ENCODE results near the gene PLA2G4E.

Gene PLA2G4E

DNA sequence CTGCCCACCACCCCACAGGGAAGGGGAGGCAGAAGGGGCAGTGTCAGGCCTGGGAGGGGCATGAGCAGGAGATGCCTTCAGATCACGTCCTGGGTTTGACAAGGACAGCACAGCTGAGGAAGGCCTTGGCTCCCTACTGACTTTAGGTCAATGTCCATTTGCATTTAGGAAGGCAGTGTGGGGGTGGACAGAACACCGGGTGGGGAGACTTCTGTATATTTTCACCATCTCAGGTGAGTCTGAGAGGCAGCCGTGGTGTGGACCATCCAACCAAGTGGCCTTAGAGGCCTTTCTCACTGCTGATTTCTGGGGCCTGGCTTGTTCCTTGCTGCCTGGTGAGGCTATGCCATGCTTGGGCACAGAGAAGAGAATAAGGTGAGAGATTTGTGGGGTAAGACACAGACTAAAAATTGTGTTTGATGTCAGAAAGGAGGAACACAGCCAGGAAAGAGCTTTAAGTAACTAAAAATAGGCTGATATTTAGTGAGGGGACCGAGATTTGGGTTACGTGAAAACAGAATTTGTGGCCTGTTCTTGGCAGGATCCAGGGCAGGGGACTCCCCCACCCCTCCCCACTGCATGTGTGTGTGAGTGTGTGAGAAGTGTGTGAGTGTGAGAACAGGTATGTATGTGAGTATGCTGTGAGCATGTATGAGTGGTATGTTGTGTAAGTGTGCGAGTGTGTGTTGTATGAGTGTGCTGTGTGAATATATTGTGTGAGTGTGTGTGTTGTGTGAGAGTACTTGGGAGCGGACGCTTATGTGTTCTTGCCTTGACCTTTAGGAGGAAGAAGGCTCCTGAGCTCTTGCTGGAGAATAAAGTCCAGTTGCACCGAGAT, 11.8 kb upstream of the PLA2G4E start:
- H3K79me1 ChIP-seq (replicated peaks; ENCODE audit: low read length, poor library complexity, severe bottlenecking) = no peaks in the 10 kb centered on the region
- no peak overlapping the region for H2BK12ac ChIP-seq (ENCODE audit: low read length in 2 of 2)
- WGBS = 85% methylated on average over 9 of the region's 9 CpGs
- H2AK5ac ChIP-seq (ENCODE audit: low read length, severe bottlenecking) = no peak overlapping the region
- H3K9ac ChIP-seq (ENCODE audit: low read length) = no peak overlapping the region
- peaks cover 11% of the 10 kb centered on the region for H3K9me3 ChIP-seq (ENCODE audit: control insufficient read depth, low read length)
- H4K8ac ChIP-seq (ENCODE audit: low read length) = no peak overlapping the region
- H4K91ac ChIP-seq (ENCODE audit: low read length) = no peak overlapping the region
- no peak overlapping the region for H2BK15ac ChIP-seq (ENCODE audit: low read depth, poor library complexity, severe bottlenecking)
- H3K4me1 ChIP-seq (ENCODE audit: control insufficient read depth, insufficient read depth, low read depth, low read length) = peaks cover 2% of the 10 kb centered on the region
- H2AFZ ChIP-seq (ENCODE audit: low read depth, low read length) = no peak overlapping the region
- no peak overlapping the region for H3K4me2 ChIP-seq (ENCODE audit: low read length, poor library complexity, severe bottlenecking)
- no peak overlapping the region for H3K27ac ChIP-seq (ENCODE audit: low read length, poor library complexity, severe bottlenecking)
- no peak overlapping the region for H3K4me3 ChIP-seq (ENCODE audit: insufficient read depth in 1 of 2, low read depth in 1 of 2, low read length in 2 of 2)
- no peak overlapping the region for H2BK5ac ChIP-seq (ENCODE audit: low read depth, low read length, poor library complexity, severe bottlenecking)
- H3K27me3 ChIP-seq (ENCODE audit: control insufficient read depth in 1 of 2, insufficient read depth in 1 of 2, low read length in 2 of 2) = peaks cover 13 to 39% of the 10 kb centered on the region in 2 experiments
- H3K4ac ChIP-seq (ENCODE audit: low read depth in 1 of 2, low read length in 2 of 2) = no peak overlapping the region
- H3K36me3 ChIP-seq (ENCODE audit: control insufficient read depth in 1 of 2, insufficient read depth in 2 of 2, low read depth in 1 of 2, low read length in 2 of 2) = no peaks in the 10 kb centered on the region
- no peak overlapping the region for H3K14ac ChIP-seq (ENCODE audit: low read length in 2 of 2)
- no peak overlapping the region for H3K18ac ChIP-seq (ENCODE audit: low read depth in 1 of 2, low read length in 2 of 2)
- no peak for DNase-seq
- H2BK120ac ChIP-seq (ENCODE audit: low read depth, low read length) = no peak overlapping the region
- no peak overlapping the region for H3K23ac ChIP-seq (ENCODE audit: low read length in 2 of 2)

DNA sequence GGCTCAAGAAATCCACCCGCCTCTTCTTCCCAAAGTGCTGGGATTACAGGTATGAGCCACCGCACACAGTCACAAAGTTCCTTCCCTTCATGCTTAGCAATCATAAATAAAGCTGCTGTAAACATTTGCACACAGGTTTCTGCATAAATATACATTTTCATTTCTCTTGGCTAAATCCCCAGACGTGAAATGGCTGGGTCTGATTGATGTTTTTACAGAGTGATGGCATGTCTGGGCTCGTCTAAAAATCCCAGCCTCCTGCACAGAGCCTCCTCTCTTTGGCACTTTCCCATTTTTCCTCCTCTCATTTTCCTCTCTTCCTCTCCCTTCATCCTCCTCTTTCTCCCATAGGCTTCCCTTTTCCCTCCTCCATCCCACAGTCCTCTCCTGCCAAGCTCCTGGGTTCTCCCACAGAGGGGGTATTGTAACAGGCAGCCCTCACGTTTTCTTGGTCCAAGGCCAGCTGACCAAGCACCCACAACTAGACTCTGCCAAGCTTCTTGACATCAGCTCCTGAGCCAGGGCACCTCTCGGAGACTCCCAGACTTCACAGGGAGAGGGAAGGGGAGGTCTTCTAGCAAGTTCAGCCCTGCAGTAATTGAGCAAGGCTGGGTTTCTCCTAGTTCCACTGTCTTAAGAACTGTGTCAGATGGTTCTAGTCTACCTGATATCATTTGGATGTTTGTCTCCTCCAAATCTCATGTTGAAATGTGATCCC, 10.5 kb upstream of the PLA2G4E start:
- no peak overlapping the region for H4K8ac ChIP-seq (ENCODE audit: low read length)
- H3K9ac ChIP-seq (ENCODE audit: low read length) = no peak overlapping the region
- no peak overlapping the region for H3K27ac ChIP-seq (ENCODE audit: low read length, poor library complexity, severe bottlenecking)
- H3K23ac ChIP-seq (ENCODE audit: low read length in 2 of 2) = no peak overlapping the region
- no peak overlapping the region for H3K14ac ChIP-seq (ENCODE audit: low read length in 2 of 2)
- no peak overlapping the region for H4K91ac ChIP-seq (ENCODE audit: low read length)
- H3K4me1 ChIP-seq (ENCODE audit: control insufficient read depth, insufficient read depth, low read depth, low read length) = peaks cover 2% of the 10 kb centered on the region
- no peak overlapping the region for H2BK120ac ChIP-seq (ENCODE audit: low read depth, low read length)
- no peak overlapping the region for H3K4me3 ChIP-seq (ENCODE audit: insufficient read depth in 1 of 2, low read depth in 1 of 2, low read length in 2 of 2)
- peaks cover 11% of the 10 kb centered on the region for H3K9me3 ChIP-seq (ENCODE audit: control insufficient read depth, low read length)
- no peak overlapping the region for H2BK15ac ChIP-seq (ENCODE audit: low read depth, poor library complexity, severe bottlenecking)
- no peak for DNase-seq
- no peak overlapping the region for H2BK5ac ChIP-seq (ENCODE audit: low read depth, low read length, poor library complexity, severe bottlenecking)
- H3K18ac ChIP-seq (ENCODE audit: low read depth in 1 of 2, low read length in 2 of 2) = no peak overlapping the region
- H3K36me3 ChIP-seq (ENCODE audit: control insufficient read depth in 1 of 2, insufficient read depth in 2 of 2, low read depth in 1 of 2, low read length in 2 of 2) = no peaks in the 10 kb centered on the region
- H3K79me1 ChIP-seq (replicated peaks; ENCODE audit: low read length, poor library complexity, severe bottlenecking) = no peaks in the 10 kb centered on the region
- H2BK12ac ChIP-seq (ENCODE audit: low read length in 2 of 2) = no peak overlapping the region
- WGBS = 85% methylated on average over 6 of the region's 6 CpGs
- H3K27me3 ChIP-seq (ENCODE audit: control insufficient read depth in 1 of 2, insufficient read depth in 1 of 2, low read length in 2 of 2) = peaks cover 18 to 52% of the 10 kb centered on the region in 2 experiments
- no peak overlapping the region for H2AK5ac ChIP-seq (ENCODE audit: low read length, severe bottlenecking)
- no peak overlapping the region for H3K4me2 ChIP-seq (ENCODE audit: low read length, poor library complexity, severe bottlenecking)
- no peak overlapping the region for H2AFZ ChIP-seq (ENCODE audit: low read depth, low read length)
- no peak overlapping the region for H3K4ac ChIP-seq (ENCODE audit: low read depth in 1 of 2, low read length in 2 of 2)

DNA sequence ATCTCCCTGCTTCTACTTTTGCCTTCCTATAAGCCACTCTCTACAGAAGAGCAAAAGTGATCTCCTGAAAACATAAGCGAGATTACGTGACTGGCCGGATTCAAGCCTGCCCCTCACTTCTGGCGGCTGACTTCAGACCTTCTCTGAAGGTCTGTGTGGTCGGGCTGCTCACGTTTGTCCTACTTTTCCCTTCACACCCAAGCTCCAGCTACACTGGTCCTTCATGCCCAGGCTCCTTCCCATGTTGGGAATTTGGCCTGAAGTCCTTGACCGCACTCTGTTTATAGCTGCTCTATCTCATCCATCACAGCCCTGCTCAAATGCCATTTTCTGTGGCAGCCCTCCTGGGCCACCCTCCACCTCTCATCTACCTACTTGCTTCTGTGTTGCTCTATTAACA, 6.7 kb upstream of the PLA2G4E start:
- WGBS = 92% methylated on average over 7 of the region's 7 CpGs
- Histone ChIP-seq H3K79me1 (replicated peaks; ENCODE audit: low read length, poor library complexity, severe bottlenecking) (no peaks in the 10 kb centered on the region), H4K91ac (ENCODE audit: low read length) (no peak overlapping the region), H3K23ac (ENCODE audit: low read length in 2 of 2) (no peak overlapping the region), H3K18ac (ENCODE audit: low read depth in 1 of 2, low read length in 2 of 2) (no peak overlapping the region), H2AFZ (ENCODE audit: low read depth, low read length) (no peak overlapping the region), H3K4me3 (ENCODE audit: insufficient read depth in 1 of 2, low read depth in 1 of 2, low read length in 2 of 2) (no peak overlapping the region), H3K27ac (ENCODE audit: low read length, poor library complexity, severe bottlenecking) (no peak overlapping the region), H3K4me2 (ENCODE audit: low read length, poor library complexity, severe bottlenecking) (no peak overlapping the region), H3K14ac (ENCODE audit: low read length in 2 of 2) (no peak overlapping the region), H4K8ac (ENCODE audit: low read length) (no peak overlapping the region), H3K9ac (ENCODE audit: low read length) (no peak overlapping the region), H2AK5ac (ENCODE audit: low read length, severe bottlenecking) (no peak overlapping the region), H2BK120ac (ENCODE audit: low read depth, low read length) (no peak overlapping the region), H3K4ac (ENCODE audit: low read depth in 1 of 2, low read length in 2 of 2) (no peak overlapping the region), H2BK5ac (ENCODE audit: low read depth, low read length, poor library complexity, severe bottlenecking) (no peak overlapping the region), H2BK12ac (ENCODE audit: low read length in 2 of 2) (no peak overlapping the region), H2BK15ac (ENCODE audit: low read depth, poor library complexity, severe bottlenecking) (no peak overlapping the region), H3K4me1 (ENCODE audit: control insufficient read depth, insufficient read depth, low read depth, low read length) (no peaks in the 10 kb centered on the region), H3K27me3 (ENCODE audit: control insufficient read depth in 1 of 2, insufficient read depth in 1 of 2, low read length in 2 of 2) (peaks cover 23 to 61% of the 10 kb centered on the region in 2 experiments), H3K36me3 (ENCODE audit: control insufficient read depth in 1 of 2, insufficient read depth in 2 of 2, low read depth in 1 of 2, low read length in 2 of 2) (no peaks in the 10 kb centered on the region), H3K9me3 (ENCODE audit: control insufficient read depth, low read length) (peaks cover 15% of the 10 kb centered on the region)
- no peak for DNase-seq

DNA sequence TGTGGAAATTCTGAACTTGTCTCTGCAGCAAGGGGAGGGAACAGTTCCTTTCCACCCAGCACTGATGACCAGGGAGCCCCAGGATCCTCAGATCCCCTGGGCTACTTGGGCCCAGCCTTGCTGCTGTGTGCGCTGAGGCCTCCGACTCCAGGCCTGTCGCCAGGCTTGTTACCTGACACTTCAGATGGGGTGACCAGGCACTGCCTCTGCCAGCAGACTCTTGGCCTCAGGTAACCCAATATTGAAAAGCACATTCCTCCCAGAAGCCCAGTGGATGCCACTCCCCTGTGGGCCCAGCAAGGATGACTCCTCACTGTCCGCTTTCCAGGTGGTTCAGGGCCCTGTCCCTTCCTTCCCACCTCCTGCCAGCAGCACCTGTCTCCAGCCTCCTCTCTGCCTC, 3.5 kb upstream of the PLA2G4E start:
- Histone ChIP-seq H2BK5ac (ENCODE audit: low read depth, low read length, poor library complexity, severe bottlenecking) (no peak overlapping the region), H2AK5ac (ENCODE audit: low read length, severe bottlenecking) (no peak overlapping the region), H4K91ac (ENCODE audit: low read length) (no peak overlapping the region), H3K27me3 (ENCODE audit: control insufficient read depth in 1 of 2, insufficient read depth in 1 of 2, low read length in 2 of 2) (peaks cover 23 to 55% of the 10 kb centered on the region in 2 experiments), H3K79me1 (replicated peaks; ENCODE audit: low read length, poor library complexity, severe bottlenecking) (no peaks in the 10 kb centered on the region), H3K9ac (ENCODE audit: low read length) (no peak overlapping the region), H3K18ac (ENCODE audit: low read depth in 1 of 2, low read length in 2 of 2) (no peak overlapping the region), H3K23ac (ENCODE audit: low read length in 2 of 2) (no peak overlapping the region), H2BK120ac (ENCODE audit: low read depth, low read length) (no peak overlapping the region), H3K9me3 (ENCODE audit: control insufficient read depth, low read length) (peaks cover 11% of the 10 kb centered on the region), H3K14ac (ENCODE audit: low read length in 2 of 2) (no peak overlapping the region), H3K27ac (ENCODE audit: low read length, poor library complexity, severe bottlenecking) (no peak overlapping the region), H3K36me3 (ENCODE audit: control insufficient read depth in 1 of 2, insufficient read depth in 2 of 2, low read depth in 1 of 2, low read length in 2 of 2) (no peaks in the 10 kb centered on the region), H2AFZ (ENCODE audit: low read depth, low read length) (no peak overlapping the region), H3K4me3 (ENCODE audit: insufficient read depth in 1 of 2, low read depth in 1 of 2, low read length in 2 of 2) (peak overlapping the region in 1 of 2 experiments; percentile 25), H3K4me1 (ENCODE audit: control insufficient read depth, insufficient read depth, low read depth, low read length) (no peaks in the 10 kb centered on the region), H2BK15ac (ENCODE audit: low read depth, poor library complexity, severe bottlenecking) (no peak overlapping the region), H2BK12ac (ENCODE audit: low read length in 2 of 2) (no peak overlapping the region), H3K4me2 (ENCODE audit: low read length, poor library complexity, severe bottlenecking) (no peak overlapping the region), H4K8ac (ENCODE audit: low read length) (no peak overlapping the region), H3K4ac (ENCODE audit: low read depth in 1 of 2, low read length in 2 of 2) (no peak overlapping the region)
- DNase-seq = no peak
- 97% methylated on average over 3 of the region's 4 CpGs for WGBS

Measured in mesenchymal stem cell (in vitro differentiated cells and primary cell).